GM12865 (cell line): Measurements from ENCODE around the gene PLSCR3.
"Not testable (repeated sequence)": the region's sequence is repeated elsewhere in the genome, so short reads cannot be mapped to it uniquely, and the experiment has no call there.

Source experiments
- DNase-seq: peaks from one replicate; pipeline ENCODE4 v3.0.0; 2010; ENCODE audit warnings: low read depth
- H3K4me3 ChIP-seq: 2 replicates; pipeline ENCODE4 v1.5.1; 2011; ENCODE audit warnings: mild to moderate bottlenecking, low read depth, low read length, control low read depth
- CTCF ChIP-seq: IDR thresholded peaks from 2 replicates; pipeline ENCODE4 v1.5.1; 2011; ENCODE audit warnings: low read length, control low read depth, low read depth, inconsistent platforms; ENCODE audit not compliant: insufficient read depth; ENCODE audit errors: missing control alignments

Gene PLSCR3

DNA sequence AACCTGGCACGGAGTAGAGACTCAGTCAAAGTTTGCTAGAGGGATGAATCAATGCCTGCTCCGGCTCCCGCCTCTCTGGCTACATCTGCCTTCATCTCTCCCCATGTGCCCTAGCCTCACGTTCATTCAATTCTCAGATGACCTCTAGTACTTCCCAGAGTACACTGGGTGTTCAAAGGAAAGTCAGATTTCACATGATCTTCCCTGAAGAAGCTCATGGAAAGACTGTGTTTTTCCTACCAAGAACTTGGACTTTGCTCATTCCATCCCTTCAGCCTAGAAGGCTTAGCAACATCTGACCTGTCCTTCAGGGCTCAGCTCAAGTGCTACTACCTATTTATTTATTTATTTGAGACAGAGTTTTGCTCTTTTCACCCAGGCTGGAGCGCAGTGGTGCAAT, 24.5 kb downstream of the PLSCR3 start:
- DNase-seq: no peak
- no peak for TF ChIP-seq CTCF
- H3K4me3 ChIP-seq: no peak overlapping the region

DNA sequence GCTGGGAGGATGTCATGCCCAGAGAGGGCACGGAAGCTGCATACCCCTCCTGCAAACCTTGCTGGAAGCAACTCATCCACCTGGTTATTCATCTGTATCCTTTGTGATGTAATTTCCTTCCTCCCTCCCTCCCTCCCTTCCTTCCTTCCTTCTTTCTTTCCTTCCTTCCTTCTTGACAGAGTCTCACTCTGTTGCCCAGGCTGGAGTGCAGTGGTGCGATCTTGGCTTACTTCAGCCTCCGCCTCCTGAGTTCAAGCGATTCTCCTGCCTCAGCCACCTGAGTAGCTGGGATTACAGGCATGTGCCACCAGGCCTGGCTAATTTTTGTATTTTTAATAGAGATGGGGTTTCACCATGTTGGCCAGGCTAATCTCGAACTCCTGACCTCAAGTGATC, 25.7 kb downstream of the PLSCR3 start:
- not testable (repeated sequence) for H3K4me3 ChIP-seq, DNase-seq

DNA sequence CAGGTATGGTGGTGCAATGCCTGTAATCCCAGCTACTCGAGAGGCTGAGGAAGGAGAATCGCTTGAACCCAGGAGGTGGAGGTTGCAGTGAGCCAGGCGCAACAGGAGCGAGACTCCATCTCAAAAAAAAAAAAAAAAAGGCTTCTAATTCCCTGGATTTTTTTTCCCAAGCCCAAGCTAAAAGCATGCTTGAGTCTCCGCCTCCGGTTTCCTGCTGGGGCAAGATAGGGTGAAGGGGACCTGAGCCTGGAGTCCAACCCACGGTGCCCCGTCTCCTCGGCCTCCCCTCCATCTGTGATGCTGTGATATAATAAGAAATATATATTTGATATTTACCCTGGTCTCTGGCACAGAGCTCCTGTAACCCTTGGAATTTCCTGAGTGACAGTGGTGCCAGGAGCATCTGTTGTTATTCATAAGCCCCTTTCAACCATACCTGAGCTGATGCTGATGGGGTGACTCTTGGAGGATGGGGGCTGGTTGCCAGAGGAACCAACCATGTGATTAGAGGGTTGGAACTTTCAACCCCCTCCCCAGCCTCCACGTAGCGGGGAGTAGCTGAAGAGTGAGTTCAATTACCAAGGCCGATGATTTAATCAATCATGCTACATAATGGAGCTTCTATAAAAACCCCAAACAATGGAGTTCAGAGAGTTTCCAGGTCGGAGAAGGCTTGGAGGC, 26.3 kb downstream of the PLSCR3 start:
- DNase-seq: no peak
- TF ChIP-seq CTCF: no peak
- H3K4me3 ChIP-seq: no peak overlapping the region

DNA sequence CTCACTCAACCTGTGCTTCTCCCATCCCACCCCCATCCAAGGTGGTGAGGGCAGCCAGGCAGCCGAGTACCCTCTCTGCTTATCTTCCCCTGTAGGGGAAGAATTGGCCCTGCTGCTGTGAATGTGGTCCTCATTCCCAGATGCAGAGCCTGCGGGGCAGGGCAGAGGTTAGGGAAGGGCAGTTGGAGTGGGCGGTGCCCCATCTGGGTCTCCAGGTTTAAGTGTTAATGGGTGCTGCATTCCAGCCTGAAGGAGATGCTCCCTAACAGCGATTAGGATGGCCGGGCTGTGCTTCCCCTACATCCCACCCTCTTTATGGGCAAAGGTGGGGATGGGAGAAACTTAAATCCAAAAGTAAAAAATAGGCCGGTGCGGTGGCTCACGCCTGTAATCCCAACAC, 27.2 kb downstream of the PLSCR3 start:
- DNase-seq: no peak
- TF ChIP-seq CTCF: no peak
- no peak overlapping the region for H3K4me3 ChIP-seq

DNA sequence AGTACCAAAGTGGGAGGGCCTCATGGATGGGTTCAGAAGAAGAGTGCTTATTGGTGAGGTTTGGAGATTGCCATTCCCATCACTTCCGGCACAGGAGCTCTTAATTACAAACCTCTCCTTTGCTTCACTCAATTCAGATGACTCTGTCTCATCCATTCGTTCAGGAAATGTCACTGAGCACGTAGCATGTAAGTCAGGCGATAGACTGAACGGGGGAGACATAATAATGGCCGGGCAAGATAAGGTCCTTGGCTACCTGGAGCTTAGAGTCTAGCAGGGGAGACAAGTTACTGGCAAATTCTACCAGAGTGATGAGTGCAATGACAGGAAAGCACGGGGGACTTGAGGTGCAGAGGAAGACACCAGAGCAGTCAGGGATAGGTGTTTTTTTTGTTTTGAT, 28.4 kb downstream of the PLSCR3 start:
- not testable (repeated sequence) for H3K4me3 ChIP-seq

GRCh38 chr17:7363311-7363710, 31.0 kb downstream of the PLSCR3 start:
- DNase-seq: no peak
- no peak overlapping the region for H3K4me3 ChIP-seq

More for the DNA sequence above, 28.4 kb downstream of the PLSCR3 start:
- DNase-seq: not testable (repeated sequence)

GRCh38 chr17:7361906-7362305, 32.4 kb downstream of the PLSCR3 start:
- TF ChIP-seq CTCF: no peak
- no peak overlapping the region for H3K4me3 ChIP-seq
- DNase-seq: no peak

More at GRCh38 chr17:7363311-7363710, 31.0 kb downstream of the PLSCR3 start:
- no peak for TF ChIP-seq CTCF

DNA sequence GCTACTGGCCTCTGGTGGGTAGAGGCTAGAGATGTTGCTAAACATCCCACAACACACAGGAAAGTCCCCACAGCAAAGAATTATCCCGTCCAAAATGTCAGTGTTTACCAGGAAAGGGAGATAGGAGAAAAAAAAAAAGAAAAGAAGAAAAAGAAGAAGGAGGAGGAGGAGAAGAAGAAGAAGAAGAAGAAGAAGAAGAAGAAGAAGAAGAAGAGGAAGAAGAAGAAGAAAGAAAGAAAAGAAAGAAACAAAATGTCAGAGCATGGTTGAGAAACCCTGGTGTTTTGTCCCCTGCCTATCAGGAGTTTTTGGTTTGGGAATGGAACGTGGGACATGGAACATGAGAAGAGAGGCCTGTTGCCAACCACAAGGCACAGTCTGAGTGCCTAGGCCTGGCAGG, 36.9 kb downstream of the PLSCR3 start:
- H3K4me3 ChIP-seq: no peak overlapping the region
- no peak for DNase-seq
- no peak for TF ChIP-seq CTCF
